KG1 (cell line): ENCODE data around the gene TCF4.
"Not testable (repeated sequence)": the region's sequence is repeated elsewhere in the genome, so short reads cannot be mapped to it uniquely, and the experiment has no call there.

Source experiments
- DNase-seq: peaks from one replicate; lab custom pipeline; 2025; lab: John Stamatoyannopoulos, UW

TCF4 gene

DNA sequence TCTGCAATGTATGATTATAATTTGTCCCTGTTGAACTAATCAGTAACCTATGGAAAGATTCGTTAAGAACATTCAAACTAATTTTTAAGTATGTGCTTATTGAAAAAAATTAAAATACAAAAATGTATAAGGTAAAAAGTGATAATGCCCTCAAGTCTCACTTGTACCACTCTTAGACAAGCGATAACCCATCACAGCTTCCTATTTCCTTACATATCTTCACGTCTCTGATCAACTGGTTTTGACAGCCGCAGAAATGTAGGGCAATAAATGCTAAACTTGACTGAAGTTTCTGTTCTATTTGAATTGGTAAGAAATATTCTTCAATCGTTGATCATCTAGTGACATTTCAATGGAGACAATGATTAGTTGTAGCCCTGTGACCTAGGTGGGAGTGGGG lies 112.5 kb downstream of the TCF4 start:
- DNase-seq, result no peak

- no peak for DNase-seq
Measured at GRCh38 chr18:55473560-55473959, 114.4 kb downstream of the TCF4 start.

DNA sequence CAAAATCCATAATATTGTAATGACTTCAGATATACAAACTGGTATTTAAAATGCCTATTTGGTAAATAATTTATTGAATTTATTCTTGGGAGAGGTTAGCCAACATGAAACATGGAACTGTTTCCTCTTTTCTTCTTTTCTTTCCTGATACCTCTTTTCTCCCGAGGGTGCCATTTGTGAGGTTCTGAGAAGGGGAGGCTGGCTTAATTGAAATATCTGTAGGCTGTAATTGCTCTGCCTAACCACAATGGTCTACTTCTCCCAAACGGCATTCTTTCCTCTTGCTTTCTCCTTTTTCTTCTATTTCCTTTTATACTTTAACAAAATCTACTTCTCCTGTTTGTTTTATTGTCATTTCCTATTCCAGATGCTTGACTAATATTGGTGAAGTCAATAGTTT lies 114.9 kb downstream of the TCF4 start:
- DNase-seq, result no peak

DNA sequence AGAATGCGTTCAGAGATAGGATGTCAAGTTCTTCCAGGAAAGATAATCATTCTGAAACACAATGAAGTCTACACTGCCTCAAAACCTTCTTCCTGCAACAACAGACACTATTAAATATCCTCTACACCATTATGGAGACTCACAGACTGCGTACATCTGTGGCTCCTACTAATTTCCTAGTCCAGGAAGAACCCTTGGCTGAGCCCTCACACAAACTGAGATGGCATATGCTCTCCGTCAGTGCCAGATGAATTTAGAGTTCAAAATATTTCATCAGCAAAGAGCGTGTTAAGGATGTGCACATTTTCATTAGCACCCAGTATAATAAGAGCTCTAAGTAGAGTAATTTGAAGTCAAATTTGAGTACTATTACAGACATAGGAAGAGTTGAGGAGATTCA lies 117.2 kb downstream of the TCF4 start:
- no peak for DNase-seq

DNA sequence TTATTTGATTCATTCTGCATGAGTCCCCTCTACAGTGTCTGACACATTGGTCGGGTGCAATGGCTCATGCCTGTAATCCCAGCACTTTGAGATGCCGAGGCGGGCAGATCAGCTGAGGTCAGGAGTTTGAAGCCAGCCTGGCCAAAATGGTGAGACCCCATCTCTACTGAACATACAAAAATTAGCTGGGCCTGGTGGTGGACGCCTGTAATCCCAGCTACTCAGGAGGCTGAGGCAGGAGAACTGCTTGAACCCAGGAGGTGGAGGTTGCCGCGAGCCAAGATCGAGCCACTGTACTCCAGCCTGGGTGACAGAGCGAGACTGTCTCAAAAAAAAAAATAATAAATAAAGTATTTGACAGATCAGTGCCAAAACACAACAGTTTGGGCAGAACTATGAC lies 118.9 kb downstream of the TCF4 start:
- DNase-seq, result not testable (repeated sequence)

GRCh38 chr18:55466789-55467188 lies 121.2 kb downstream of the TCF4 start:
- DNase-seq, result no peak

DNA sequence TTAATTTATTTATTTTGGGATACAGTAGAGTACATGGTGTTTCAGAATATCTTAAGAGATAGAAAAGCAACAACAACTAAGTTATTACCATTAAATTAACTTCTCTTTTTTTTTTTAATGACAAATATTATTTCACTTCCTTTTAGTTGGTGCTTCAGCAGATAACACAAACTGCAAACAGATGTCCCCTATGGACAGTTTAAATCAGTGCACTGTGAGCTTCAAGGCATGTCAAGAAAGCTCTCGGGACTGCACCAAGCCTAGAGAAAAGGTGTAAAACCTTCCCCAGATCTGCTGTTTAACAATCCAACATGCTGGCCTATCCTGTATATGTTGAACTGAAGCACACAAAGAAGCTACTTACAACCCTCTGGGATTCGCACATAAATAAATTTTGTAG lies 122.7 kb downstream of the TCF4 start:
- no peak for DNase-seq

- no peak for DNase-seq
Measured at GRCh38 chr18:55464581-55464980, 123.4 kb downstream of the TCF4 start.

GRCh38 chr18:55462652-55463051 lies 125.3 kb downstream of the TCF4 start:
- DNase-seq, result no peak

GRCh38 chr18:55461848-55462247 lies 126.1 kb downstream of the TCF4 start:
- DNase-seq, result no peak

GRCh38 chr18:55458456-55459203 lies 129.4 kb downstream of the TCF4 start:
- no peak for DNase-seq

GRCh38 chr18:55457028-55457427 lies 131.0 kb downstream of the TCF4 start:
- DNase-seq, result no peak

DNA sequence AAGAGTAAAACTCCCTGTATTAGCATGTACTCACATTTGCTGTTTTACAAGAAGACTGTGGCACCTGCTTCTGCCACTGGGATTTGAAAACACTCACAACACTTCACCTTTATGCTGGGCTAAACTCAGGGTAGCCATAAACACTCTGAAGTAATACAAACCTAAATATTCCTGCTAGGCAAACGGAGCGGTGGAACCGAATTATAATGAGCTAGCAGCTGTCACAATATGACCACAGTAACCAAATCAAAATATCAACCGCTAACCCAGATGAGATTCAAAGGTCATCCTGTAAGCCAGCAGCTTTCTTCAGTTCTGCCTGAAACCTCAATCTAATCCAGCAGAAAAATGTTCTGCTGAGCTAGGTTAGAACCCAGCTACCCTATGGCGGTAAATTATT lies 132.1 kb downstream of the TCF4 start:
- no peak for DNase-seq

- no peak for DNase-seq
Measured at GRCh38 chr18:55453186-55453585, 134.8 kb downstream of the TCF4 start.

GRCh38 chr18:55452123-55452611 lies 135.8 kb downstream of the TCF4 start:
- no peak for DNase-seq

GRCh38 chr18:55449412-55450140 lies 138.4 kb downstream of the TCF4 start:
- no peak for DNase-seq

- no peak for DNase-seq
Measured at GRCh38 chr18:55448420-55448819, 139.6 kb downstream of the TCF4 start.

GRCh38 chr18:55447672-55448018 lies 140.3 kb downstream of the TCF4 start:
- no peak for DNase-seq

DNA sequence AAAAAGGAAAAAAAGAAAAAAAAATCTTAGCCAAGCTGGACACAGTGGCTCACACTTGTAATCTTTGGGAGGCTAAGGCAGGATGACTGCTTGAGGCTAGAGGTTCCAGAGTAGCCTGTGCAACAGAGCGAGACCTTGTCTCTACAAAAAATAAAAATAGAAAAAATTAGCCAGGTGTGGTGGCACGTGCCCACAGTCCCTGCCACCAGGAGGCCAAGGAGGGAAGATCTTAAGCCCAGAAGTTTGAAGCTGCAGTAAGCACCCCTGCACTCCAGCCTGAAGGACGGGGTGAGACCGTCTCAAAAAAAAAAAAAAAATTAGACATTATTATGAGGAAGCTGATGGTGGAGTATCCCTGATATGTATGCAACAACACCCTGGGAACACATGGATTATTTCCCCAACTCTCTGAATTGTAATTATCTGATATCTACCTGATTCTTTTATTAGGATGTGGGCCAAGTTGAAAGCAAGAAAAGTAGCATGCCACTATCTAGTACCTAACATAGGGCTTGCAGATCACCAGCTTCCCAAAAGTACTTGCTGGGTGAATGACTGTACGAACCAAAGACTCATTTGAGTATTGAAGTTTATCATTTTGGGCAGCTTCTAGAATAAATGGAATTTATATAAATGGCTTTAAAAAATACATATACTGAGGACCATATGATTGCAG lies 140.9 kb downstream of the TCF4 start:
- DNase-seq, result no peak

DNA sequence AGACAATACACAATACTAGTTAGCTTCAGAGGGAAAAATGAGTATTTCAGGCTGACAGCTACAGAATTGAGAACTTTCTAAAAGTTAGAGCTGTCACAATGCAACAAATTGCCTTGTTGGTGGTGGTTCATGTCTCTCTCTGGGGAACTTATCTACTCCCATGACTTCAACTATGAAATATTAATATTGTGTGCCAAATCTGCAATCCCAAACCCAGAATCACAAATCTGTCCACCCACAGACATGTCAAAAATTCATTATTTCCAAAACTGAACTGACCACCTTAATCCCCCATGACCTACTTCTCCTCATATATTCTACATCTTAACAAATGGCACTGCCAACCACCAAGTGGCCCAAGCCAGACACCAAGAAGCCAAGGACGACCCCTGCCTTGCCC lies 143.5 kb downstream of the TCF4 start:
- DNase-seq, result no peak

DNA sequence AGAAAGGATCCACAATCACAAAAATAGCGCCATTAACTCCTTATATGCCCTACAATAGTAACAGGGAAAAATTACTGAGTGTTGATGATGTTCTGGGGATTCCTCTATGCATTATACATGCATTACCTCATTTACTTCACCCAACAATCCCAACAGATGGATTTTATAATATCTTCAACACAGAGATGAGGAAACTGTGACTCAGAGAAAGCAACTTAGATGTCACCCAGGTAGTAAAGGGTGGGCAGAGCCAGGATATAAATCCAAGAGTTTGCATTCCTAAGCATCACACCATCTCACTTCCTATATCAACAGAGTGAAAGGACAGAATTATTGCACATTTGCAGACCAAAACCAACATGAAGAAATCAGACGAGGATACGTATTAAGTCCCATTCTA lies 144.2 kb downstream of the TCF4 start:
- no peak for DNase-seq

DNA sequence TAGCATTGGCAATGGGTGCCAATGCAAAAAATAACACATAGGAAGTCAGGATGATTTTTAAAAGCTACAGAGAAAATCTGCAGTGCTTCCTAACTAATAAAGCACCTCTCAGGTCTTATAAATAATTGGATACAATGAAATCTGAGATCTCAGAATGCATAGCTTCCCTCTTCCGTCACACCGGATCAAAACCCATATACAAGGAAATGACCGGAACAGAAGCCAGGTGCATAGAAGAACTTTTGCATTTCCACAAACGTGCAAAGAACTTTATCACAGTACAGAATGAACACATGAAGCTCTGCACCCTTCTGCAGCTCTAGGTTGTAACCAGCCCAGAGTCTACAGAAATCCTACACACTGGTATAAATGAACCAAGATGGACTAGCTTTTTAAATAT lies 145.4 kb downstream of the TCF4 start:
- DNase-seq, result no peak

GRCh38 chr18:55440988-55441387 lies 147.0 kb downstream of the TCF4 start:
- no peak for DNase-seq
